ENCODE results near the gene GPX1. TPM values are rescaled to one million over a fixed set of nuclear protein-coding genes. Genes with fewer than 3 reads are reported as not detected.
A peak's percentile ranks its signal among the peaks of the same experiment; 100 is the strongest.
"Not testable (repeated sequence)": the region's sequence is repeated elsewhere in the genome, so short reads cannot be mapped to it uniquely, and the experiment has no call there.

Gene GPX1
- total and polyA plus RNA-seq, 12 donors, result 85.2 to 267 (median 114) TPM

DNA sequence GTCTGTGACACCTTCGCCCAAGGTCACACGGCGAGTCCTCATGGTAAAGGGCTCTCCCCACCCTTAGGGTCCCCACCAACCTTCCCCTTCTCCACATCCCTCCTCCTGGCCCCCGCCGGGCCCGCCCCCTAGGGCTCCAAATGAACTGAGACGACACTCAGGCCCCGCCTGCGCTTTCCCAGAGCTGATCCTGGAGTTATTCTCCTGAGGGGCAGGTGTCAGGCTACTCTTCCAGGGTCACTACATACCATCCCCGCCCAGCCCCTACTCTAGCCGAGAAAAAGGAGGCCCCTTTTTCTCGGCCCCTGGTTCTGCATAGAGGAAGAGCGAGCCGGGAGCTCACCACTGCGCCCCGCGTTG lies 18.6 kb downstream of the GPX1 start:
- Histone ChIP-seq H3K9me3 (no peaks in the 10 kb centered on the region), H3K27ac (peak overlapping the region; percentile 94 to 99 (median 96)), H3K27me3 (no peaks in the 10 kb centered on the region), H3K36me3 (peaks cover 0 to 37% (median 9%) of the 10 kb centered on the region in 9 donors), H3K4me3 (peak overlapping the region; percentile 60 to 96 (median 78)), H3K4me1 (peaks cover 8 to 72% (median 27%) of the 10 kb centered on the region in 9 donors)
- ATAC-seq, result peak in 7 of 8 donors; percentile 3 to 31 (median 15)
- 1% methylated on average over 16 to 17 of the region's 17 CpGs for WGBS, 2 donors
- DNase-seq, result peak; percentile 15 to 47
- TF ChIP-seq, protein P1, sequence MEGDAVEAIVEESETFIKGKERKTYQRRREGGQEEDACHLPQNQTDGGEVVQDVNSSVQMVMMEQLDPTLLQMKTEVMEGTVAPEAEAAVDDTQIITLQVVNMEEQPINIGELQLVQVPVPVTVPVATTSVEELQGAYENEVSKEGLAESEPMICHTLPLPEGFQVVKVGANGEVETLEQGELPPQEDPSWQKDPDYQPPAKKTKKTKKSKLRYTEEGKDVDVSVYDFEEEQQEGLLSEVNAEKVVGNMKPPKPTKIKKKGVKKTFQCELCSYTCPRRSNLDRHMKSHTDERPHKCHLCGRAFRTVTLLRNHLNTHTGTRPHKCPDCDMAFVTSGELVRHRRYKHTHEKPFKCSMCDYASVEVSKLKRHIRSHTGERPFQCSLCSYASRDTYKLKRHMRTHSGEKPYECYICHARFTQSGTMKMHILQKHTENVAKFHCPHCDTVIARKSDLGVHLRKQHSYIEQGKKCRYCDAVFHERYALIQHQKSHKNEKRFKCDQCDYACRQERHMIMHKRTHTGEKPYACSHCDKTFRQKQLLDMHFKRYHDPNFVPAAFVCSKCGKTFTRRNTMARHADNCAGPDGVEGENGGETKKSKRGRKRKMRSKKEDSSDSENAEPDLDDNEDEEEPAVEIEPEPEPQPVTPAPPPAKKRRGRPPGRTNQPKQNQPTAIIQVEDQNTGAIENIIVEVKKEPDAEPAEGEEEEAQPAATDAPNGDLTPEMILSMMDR (IDR thresholded peaks at IDR 0.05), result no peak
- intact Hi-C loops (cut with DNase I), result loop anchor here in 3 of 10 donors (1.0 to 5.0 kb wide), 2 partner anchors 108 to 168 kb away; partner anchors contain the start of gene KLHDC8B (in 1 of the 3)

- intact Hi-C loops (cut with DNase I), result no loop called here
- no peak for DNase-seq
- 86 to 94% methylated on average over 5 of the region's 5 CpGs for WGBS, 2 donors
- Histone ChIP-seq H3K9me3 (no peaks in the 10 kb centered on the region), H3K36me3 (peaks cover 0 to 92% (median 33%) of the 10 kb centered on the region in 9 donors), H3K4me1 (peaks cover 0 to 43% (median 14%) of the 10 kb centered on the region in 9 donors), H3K4me3 (no peak overlapping the region), H3K27ac (peak overlapping the region in 1 of 10 donors; percentile 56), H3K27me3 (no peaks in the 10 kb centered on the region)
- TF ChIP-seq, protein P1 (IDR thresholded peaks at IDR 0.05), result no peak
- ATAC-seq, result no peak
These were observed 24.1 kb downstream of the GPX1 start for GRCh38 chr3:49333916-49334633.

DNA sequence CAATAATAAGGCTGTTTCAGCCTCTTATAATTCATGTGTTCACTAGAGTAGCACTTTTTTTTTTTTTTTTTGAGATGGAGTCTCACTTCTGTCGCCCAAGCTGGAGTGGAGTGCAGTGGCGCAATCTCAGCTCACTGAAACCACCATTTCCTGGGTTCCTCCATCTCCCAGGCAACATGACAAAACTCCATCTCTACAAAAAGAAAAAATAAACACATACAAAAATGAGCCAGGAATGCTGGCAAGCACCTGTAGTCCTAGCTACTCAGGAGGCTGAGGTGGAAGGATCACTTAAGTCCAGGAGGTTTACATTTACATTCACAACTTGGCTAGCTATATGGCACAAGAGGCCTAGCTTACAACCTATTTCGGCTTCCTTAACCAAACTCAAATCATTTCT lies 25.1 kb downstream of the GPX1 start:
- Histone ChIP-seq H3K4me1 (peaks cover 0 to 34% (median 4%) of the 10 kb centered on the region in 9 donors), H3K27me3 (no peaks in the 10 kb centered on the region), H3K9me3 (no peaks in the 10 kb centered on the region), H3K27ac (peak overlapping the region in 2 of 10 donors; percentile 2 to 56), H3K4me3 (no peak overlapping the region), H3K36me3 (peaks cover 0 to 100% (median 43%) of the 10 kb centered on the region in 9 donors)
- intact Hi-C loops (cut with DNase I), result no loop called here
- 82% methylated on average over 3 of the region's 3 CpGs for WGBS, 2 donors
- TF ChIP-seq, protein P1 (IDR thresholded peaks at IDR 0.05), result no peak
- DNase-seq (no peak), ATAC-seq (no peak)

- Histone ChIP-seq H3K9me3 (no peaks in the 10 kb centered on the region), H3K4me1 (peaks cover 0 to 18% (median 0%) of the 10 kb centered on the region in 9 donors), H3K36me3 (peaks cover 0 to 100% (median 72%) of the 10 kb centered on the region in 9 donors), H3K4me3 (no peak overlapping the region), H3K27me3 (no peaks in the 10 kb centered on the region), H3K27ac (no peak overlapping the region)
- DNase-seq (no peak), ATAC-seq (no peak)
- WGBS, 2 donors, result 82 to 92% methylated on average over 4 of the region's 4 CpGs
- intact Hi-C loops (cut with DNase I), result no loop called here
- TF ChIP-seq, protein P1 (IDR thresholded peaks at IDR 0.05), result no peak
These were observed 29.0 kb downstream of the GPX1 start for GRCh38 chr3:49329186-49329585.

DNA sequence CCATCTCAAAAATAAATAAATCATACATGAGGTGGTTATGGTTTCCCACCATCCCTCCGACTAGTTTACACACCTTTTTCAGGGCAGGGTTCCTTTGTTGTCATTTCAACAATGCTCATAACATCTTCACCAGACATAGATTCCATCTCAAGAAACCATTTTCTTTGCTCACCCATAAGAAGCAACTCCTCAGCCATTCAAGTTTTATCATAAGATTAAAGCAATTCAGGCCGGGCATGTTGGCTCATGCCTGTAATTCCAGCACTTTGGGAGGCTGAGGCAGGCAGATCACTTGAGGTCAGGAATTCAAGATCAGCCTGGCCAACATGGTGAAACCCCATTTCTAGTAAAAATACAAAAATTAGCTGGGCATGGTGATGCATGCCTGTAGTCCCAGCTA lies 29.8 kb downstream of the GPX1 start:
- ATAC-seq; H3K4me1 ChIP-seq; H3K27me3 ChIP-seq; H3K4me3 ChIP-seq; DNase-seq; H3K27ac ChIP-seq; intact Hi-C loops (cut with DNase I); H3K9me3 ChIP-seq: not testable (repeated sequence)
- peaks cover under 1 to 100% (median 72%) of the 10 kb centered on the region in 9 donors for H3K36me3 ChIP-seq
- 81 to 84% methylated on average over 2 of the region's 2 CpGs for WGBS, 2 donors

Measured in heart right ventricle (tissue), 16 donors.